Myocyte (in vitro differentiated cells): ENCODE measurements around the gene PRKAR1A. TPM values are rescaled to one million over a fixed set of nuclear protein-coding genes. Genes with fewer than 3 reads are reported as not detected.
A peak's percentile ranks its signal among the peaks of the same experiment; 100 is the strongest.
"Not testable (repeated sequence)": the region's sequence is repeated elsewhere in the genome, so short reads cannot be mapped to it uniquely, and the experiment has no call there.

Experiments used
- DNase-seq: peaks from one replicate; pipeline ENCODE4 v3.0.0-alpha.2; 2012; ENCODE audit warnings: low read depth
- polyA plus RNA-seq: library from polyadenylated mRNA; unstranded; fragments of >200 nt; gene quantifications from one replicate; pipeline ENCODE4 v1.2.1, GENCODE V29; 2012; ENCODE audit warnings: missing spikeins
- total RNA-seq: library from RNA; depleted of rRNA; stranded (reverse); fragments of >200 nt; gene quantifications from 2 replicates; pipeline ENCODE4 v1.2.3, GENCODE V29; 2014

The PRKAR1A gene
- 567 and 601 TPM in 2 replicates for total RNA-seq
- 234 TPM for polyA plus RNA-seq

DNA sequence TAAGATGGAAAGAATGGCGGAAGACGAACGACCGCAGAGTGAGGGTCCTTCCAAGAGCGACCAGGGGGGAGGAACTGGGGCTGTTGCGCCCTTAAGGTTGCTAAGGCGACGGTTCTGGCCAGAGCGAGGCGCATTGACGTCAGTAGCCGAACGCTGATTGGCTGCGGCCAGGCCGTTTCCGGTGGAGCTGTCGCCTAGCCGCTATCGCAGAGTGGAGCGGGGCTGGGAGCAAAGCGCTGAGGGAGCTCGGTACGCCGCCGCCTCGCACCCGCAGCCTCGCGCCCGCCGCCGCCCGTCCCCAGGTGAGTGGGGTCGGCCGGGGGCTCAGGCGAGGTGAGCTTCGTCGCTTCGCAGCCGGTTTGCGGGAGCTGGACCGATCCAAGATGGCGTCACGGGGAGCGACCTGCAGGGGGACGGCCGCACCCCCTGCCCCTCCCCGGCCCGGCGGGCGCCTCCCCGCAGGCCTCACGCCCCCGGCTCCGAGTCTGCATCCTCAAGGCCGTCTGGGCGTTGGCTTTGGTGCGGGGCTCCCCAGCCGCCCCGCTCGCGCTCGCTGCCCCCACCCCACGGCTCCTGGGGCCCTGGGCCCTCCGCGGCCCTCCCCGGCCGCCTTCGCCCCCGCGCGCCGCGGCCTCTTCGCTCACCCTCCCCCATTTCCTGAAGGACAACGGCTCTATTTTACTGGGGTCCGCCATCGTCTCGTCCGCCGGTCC lies at the start of gene PRKAR1A:
Gene PRKAR1A (plus strand): TSS at position 184 of the 713 bp plus-strand sequence. CDS start 2,970 bp downstream, outside the sequence.
- peak; percentile 96 for DNase-seq

- no peak for DNase-seq
Measured at GRCh38 chr17:68463211-68464019, 48.8 kb upstream of the PRKAR1A start.

GRCh38 chr17:68468334-68468733 lies 43.9 kb upstream of the PRKAR1A start:
- peak; percentile 83 for DNase-seq

GRCh38 chr17:68468788-68469187 lies 43.4 kb upstream of the PRKAR1A start:
- DNase-seq = no peak

GRCh38 chr17:68470961-68471360 lies 41.3 kb upstream of the PRKAR1A start:
- no peak for DNase-seq

GRCh38 chr17:68480885-68481284 lies 31.3 kb upstream of the PRKAR1A start:
- no peak for DNase-seq

DNA sequence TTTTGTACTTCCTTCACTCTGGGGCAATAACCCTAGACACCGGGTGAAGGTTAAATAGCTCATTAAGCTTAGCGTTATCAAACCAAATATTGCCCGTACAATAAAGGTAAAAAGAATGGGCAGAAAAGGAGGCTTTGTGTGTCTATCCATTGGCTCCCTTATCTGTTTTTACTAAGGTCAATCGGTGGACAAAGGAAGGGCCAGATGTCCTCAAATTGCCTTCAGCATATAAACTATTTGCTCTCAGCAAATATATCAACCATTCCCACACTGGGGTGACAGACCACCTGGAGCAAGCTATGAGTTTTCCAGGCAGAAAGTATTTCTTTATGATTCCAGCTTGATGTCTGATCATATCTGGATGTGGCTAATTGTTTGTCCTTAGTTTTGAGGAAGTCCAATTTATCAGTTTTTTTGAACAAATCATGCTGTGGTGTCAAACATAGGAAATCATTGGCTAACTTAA lies 29.6 kb upstream of the PRKAR1A start:
- no peak for DNase-seq

GRCh38 chr17:68484458-68484857 lies 27.8 kb upstream of the PRKAR1A start:
- no peak for DNase-seq

GRCh38 chr17:68489919-68490318 lies 22.3 kb upstream of the PRKAR1A start:
- DNase-seq = no peak

DNA sequence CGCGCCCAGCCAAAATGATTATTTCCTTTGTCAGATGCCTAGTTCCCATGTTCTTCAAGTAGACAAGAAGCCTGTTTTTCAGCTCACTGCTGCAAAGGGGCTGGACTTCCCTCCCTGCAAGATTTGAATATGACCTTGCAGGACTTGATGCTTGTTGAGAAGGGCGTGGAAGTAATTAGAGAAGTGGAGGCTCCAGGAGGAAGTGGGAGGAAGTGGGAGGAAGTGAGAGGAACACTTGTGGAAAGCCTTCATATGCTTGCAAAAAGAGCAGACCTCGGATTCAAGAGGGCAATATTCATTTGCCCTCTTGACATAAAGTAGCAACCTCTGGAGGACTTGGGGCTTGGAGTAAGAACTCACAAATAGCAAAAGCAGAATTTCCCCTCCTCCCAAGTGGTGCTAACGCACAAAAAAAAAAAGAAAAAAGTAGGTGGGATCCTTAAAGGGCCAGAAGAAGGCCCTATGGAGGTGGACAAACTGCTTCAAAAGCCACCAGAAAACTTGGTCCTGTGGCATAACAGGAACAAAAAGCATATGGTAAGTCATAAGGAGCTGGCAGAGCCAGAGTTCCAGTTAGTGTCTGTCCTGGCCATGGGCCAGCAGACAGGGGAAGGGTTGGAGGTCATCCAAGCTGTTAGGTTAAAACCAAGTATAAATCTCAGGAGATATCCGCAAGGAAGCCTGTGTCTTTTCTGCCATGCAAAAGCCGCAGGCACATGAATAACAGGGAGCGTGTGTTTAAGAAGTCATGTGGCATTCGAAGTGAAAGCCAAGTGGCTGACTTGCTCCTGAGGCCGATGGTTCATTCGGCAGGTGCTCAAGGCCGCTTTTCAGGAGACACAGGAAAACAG lies 20.6 kb upstream of the PRKAR1A start:
- DNase-seq = no peak

DNA sequence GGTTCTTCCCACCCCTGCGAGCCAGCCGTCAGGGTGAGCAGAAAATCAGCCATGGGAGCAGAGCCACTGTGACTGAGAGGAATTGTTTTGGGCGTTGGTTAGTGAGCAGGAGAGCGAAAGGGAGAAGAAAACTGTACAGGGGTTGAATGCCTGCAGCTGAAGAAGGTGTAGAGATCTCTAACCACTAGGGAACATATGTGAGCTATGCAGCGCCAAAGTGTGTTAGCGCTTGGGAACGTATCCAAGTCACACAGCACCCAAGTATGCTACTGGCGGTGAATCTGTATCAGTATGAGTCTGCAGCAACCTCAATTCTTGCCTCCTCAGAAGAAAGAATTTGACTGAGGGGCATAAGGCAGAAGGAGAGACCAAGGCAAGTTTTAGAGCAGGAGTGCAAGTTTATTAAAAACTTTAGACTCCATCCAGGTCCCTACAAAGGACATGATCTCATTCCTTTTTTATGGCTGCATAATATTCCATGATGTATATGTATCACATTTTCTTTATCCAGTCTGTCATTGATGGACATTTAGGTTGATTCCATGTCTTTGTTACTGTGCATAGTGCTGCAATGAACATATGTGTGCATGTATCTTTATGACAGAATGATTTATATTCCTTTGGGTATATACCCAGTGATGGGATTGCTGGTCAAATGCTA lies 19.7 kb upstream of the PRKAR1A start:
- not testable (repeated sequence) for DNase-seq

DNA sequence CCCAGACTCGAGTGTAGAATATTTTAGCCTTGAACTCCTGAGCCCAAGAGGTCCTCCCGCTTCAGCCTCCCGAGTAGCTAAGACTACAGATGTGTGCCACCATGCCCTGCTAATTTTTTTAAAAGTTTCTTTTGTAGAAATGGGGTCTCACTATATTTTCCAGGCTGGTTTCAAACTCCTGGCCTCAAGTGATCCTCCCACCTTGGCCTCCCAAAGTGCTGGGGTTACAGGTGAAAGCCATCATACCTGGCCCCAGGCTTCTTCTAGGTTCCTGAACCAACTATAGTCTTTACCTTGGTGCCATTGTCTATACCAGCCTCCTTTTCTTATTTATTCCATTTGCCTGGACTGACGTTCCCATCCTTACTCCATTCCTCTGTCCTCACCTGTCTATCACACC lies 17.1 kb upstream of the PRKAR1A start:
- DNase-seq = no peak

DNA sequence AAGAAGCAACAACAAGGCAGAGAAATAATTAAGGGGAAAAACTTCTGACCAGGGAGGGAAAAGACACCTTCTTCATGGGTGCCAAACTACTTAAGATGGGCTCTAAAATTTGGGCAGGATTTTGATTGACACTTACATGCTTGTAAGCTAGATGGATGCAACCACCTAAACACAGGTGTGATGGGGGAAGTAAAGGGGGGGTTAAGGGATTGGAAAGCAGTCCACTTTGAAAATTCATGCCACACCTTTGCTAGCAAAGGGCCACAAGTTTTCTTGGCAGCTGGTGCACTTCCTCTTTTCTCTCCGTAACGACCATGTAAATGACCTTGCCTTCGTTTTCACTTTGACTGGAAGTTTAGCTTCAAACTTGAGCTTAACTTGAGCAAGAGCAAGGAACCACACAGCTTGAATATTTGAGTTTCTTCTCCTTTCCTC lies 14.3 kb upstream of the PRKAR1A start:
- no peak for DNase-seq

DNA sequence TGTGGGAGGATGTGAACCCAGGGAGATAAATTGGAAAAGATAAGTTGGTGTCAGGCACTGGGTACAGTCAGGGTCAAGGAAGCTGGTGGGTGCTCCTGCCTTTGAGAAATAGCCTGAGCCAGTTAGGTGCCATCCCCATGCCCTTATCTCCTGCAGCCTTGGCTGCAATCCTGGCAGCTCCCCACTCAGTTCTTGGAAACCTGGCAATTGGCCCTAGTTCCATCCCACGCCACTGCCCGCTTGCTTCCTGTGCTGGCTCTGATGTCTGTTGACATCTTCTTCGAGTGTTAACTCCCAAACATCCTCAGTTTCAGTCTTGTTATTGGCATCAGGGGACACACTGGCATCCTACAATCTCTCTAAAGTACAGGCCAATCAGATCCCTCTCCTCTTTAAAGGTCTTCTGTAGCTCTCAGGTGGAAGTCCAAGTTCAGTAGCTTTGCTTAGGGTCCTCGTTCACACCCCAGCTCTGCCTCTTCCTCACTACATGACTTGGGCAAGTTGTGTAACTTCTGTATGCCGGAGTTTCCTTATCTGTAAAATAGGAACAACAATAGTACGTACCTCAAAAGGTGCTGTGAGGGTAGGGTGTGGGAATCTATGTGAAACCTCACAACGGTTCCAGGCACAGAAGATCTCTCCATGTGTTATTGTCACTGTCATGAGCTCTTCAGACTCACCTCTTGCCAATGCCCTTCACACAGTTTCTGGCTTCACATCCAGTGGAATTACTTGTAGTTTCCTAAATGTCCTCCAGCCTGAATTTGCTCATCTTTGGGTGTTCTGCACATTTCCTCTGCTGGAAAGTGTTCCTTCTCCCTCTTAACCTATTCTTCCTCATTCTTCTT lies 13.5 kb upstream of the PRKAR1A start:
- no peak for DNase-seq

- no peak for DNase-seq
Measured at GRCh38 chr17:68499587-68499986, 12.6 kb upstream of the PRKAR1A start.

DNA sequence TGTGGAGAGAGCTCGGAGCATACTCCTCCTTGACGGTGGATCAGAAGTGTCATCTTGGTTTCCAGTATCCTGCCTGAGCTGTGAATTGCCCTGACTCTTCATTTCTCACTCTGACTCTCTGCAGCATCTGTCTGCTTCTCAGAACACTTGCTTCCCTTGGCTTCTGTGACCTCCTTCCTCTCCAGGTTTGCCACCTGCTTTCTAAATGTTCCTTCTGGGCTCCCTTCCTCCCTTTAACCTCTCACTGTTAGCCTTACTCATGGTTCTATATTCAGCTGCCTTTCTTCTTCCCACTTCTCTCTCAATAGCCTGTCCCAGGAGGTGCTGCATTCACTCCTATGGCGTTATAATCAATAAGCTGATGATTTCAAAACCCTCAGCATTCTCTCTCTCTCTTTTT lies 11.2 kb upstream of the PRKAR1A start:
- DNase-seq = no peak

DNA sequence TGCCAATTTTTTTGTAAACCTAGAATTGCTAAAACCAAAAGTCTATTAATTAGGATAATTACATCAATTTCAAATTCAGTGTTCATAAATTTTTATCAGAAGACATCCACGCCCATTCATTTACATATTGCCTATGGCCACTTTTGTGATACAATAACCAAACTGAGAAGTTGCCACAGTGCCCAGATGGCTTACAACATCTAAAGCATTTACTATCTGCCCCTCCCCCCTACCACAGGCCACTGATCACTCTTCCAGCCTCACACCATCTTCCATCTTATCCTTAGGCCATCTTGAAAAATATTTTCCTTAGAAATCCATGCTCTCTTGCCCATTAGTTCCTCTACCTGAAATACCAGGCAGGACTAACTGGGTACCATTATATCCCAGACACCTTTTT lies 6.3 kb upstream of the PRKAR1A start:
- no peak for DNase-seq

GRCh38 chr17:68507576-68507975 lies 4.7 kb upstream of the PRKAR1A start:
- no peak for DNase-seq

- DNase-seq = peak; percentile 75
Measured at GRCh38 chr17:68509141-68510057, 2.8 kb upstream of the PRKAR1A start.
